H9 (cell line): ENCODE results near the gene GPRC5A. TPM values are rescaled to one million over a fixed set of nuclear protein-coding genes. Genes with fewer than 3 reads are reported as not detected.

Experiments used
- DNase-seq: peaks from one replicate; pipeline ENCODE4 v3.0.0-alpha.2; 2017
- H2AFZ ChIP-seq: one replicate; pipeline ENCODE4 v1.6.1; 2013; ENCODE audit warnings: mild to moderate bottlenecking, low read length, control low read depth, moderate library complexity
- H2AK5ac ChIP-seq: 2 replicates; pipeline ENCODE4 v1.6.1; 2013; ENCODE audit warnings: low read length, control low read depth, mixed read lengths; ENCODE audit not compliant: insufficient read length
- H2BK120ac ChIP-seq: one replicate; pipeline ENCODE4 v1.6.1; 2013; ENCODE audit warnings: low read depth, mild to moderate bottlenecking, low read length, control low read depth, inconsistent platforms; ENCODE audit not compliant: poor library complexity, severe bottlenecking
- H2BK12ac ChIP-seq: 2 replicates; pipeline ENCODE4 v1.6.1; 2013; ENCODE audit warnings: low read length, control low read depth, mixed read lengths, low read depth; ENCODE audit not compliant: insufficient read length
- H2BK15ac ChIP-seq: 2 replicates; pipeline ENCODE4 v1.6.1; 2013; ENCODE audit warnings: low read depth, low read length, control low read depth
- H2BK20ac ChIP-seq: one replicate; pipeline ENCODE4 v1.6.1; 2013; ENCODE audit warnings: low read depth, mild to moderate bottlenecking, low read length, control low read depth, inconsistent platforms; ENCODE audit not compliant: poor library complexity, severe bottlenecking
- H2BK5ac ChIP-seq: 2 replicates; pipeline ENCODE4 v1.6.1; 2013; ENCODE audit warnings: low read length, control low read depth, mixed read lengths; ENCODE audit not compliant: insufficient read length
- H3K14ac ChIP-seq: 2 replicates; pipeline ENCODE4 v1.6.1; 2013; ENCODE audit warnings: low read length, control low read depth; ENCODE audit not compliant: insufficient read depth
- H3K18ac ChIP-seq: 2 replicates; pipeline ENCODE4 v1.6.1; 2013; ENCODE audit warnings: low read depth, mild to moderate bottlenecking, mixed read lengths, low read length, control low read depth; ENCODE audit not compliant: insufficient read length
- H3K23ac ChIP-seq: 2 replicates; pipeline ENCODE4 v1.6.1; 2013; ENCODE audit warnings: low read length, control low read depth, mixed read lengths, low read depth; ENCODE audit not compliant: insufficient read length
- H3K23me2 ChIP-seq: 2 replicates; pipeline ENCODE4 v1.6.1; 2013; ENCODE audit warnings: low read depth, mild to moderate bottlenecking, mixed read lengths, low read length, control low read depth; ENCODE audit not compliant: insufficient read length, poor library complexity, severe bottlenecking
- H3K27ac ChIP-seq: 2 replicates; pipeline ENCODE4 v1.5.1; 2013; ENCODE audit warnings: low read length, control low read depth, mixed read lengths, low read depth; ENCODE audit not compliant: insufficient read length
- H3K27me3 ChIP-seq: 2 replicates; pipeline ENCODE4 v1.6.1; 2013; ENCODE audit warnings: low read length, control low read depth, inconsistent platforms; ENCODE audit not compliant: insufficient read depth
- H3K4ac ChIP-seq: 2 replicates; pipeline ENCODE4 v1.6.1; 2013; ENCODE audit warnings: low read depth, mild to moderate bottlenecking, control low read depth, inconsistent platforms, low read length, moderate library complexity
- H3K4me1 ChIP-seq: 2 replicates; pipeline ENCODE4 v1.6.1; 2013; ENCODE audit warnings: low read length, control low read depth, inconsistent platforms; ENCODE audit not compliant: insufficient read depth
- H3K4me2 ChIP-seq: 2 replicates; pipeline ENCODE4 v1.6.1; 2013; ENCODE audit warnings: low read length, control low read depth, mixed read lengths; ENCODE audit not compliant: insufficient read length, insufficient read depth
- H3K56ac ChIP-seq: 2 replicates; pipeline ENCODE4 v1.6.1; 2013; ENCODE audit warnings: low read depth, mild to moderate bottlenecking, mixed read lengths, low read length, control low read depth; ENCODE audit not compliant: insufficient read length
- H3K79me1 ChIP-seq: 2 replicates; pipeline ENCODE4 v1.6.1; 2013; ENCODE audit warnings: low read depth, mild to moderate bottlenecking, moderate library complexity, low read length, control low read depth, inconsistent platforms; ENCODE audit not compliant: insufficient read depth, poor library complexity, severe bottlenecking
- H3K79me2 ChIP-seq: 2 replicates; pipeline ENCODE4 v1.6.1; 2013; ENCODE audit warnings: low read length, control low read depth, inconsistent platforms; ENCODE audit not compliant: insufficient read depth
- H3K9ac ChIP-seq: 2 replicates; pipeline ENCODE4 v1.6.1; 2013; ENCODE audit warnings: low read length, control low read depth, mixed read lengths; ENCODE audit not compliant: insufficient read length; ENCODE audit errors: extremely low read depth
- H3K9me3 ChIP-seq: one replicate; pipeline ENCODE4 v1.6.1; 2013; ENCODE audit warnings: low read depth, low read length, inconsistent platforms; ENCODE audit not compliant: control insufficient read depth
- H3T11ph ChIP-seq: one replicate; pipeline ENCODE4 v1.6.1; 2013; ENCODE audit warnings: mild to moderate bottlenecking, low read length, control low read depth, inconsistent platforms
- H4K20me1 ChIP-seq: one replicate; pipeline ENCODE4 v1.6.1; 2013; ENCODE audit not compliant: control insufficient read depth, insufficient read length, insufficient read depth
- H4K5ac ChIP-seq: 2 replicates; pipeline ENCODE4 v1.6.1; 2013; ENCODE audit warnings: low read depth, mild to moderate bottlenecking, mixed read lengths, low read length, control low read depth; ENCODE audit not compliant: insufficient read length
- H4K8ac ChIP-seq: replicated peaks from 2 replicates; pipeline ENCODE4 v1.6.1; 2013; ENCODE audit warnings: low read length, control low read depth, mixed read lengths, low read depth; ENCODE audit not compliant: insufficient read length
- H4K91ac ChIP-seq: 2 replicates; pipeline ENCODE4 v1.6.1; 2013; ENCODE audit warnings: low read depth, mild to moderate bottlenecking, moderate library complexity, mixed read lengths, low read length, control low read depth; ENCODE audit not compliant: insufficient read length
- H3K27ac Mint-ChIP-seq, 3 experiments: 2 replicates in 2 of 3; 3 replicates in 1 of 3; pipeline ENCODE4 v1.8.0; 2020 to 2021; ENCODE audit warnings: mixed read lengths in 3 of 3, mild to moderate bottlenecking in 1 of 3, moderate library complexity in 1 of 3
- H3K27me3 Mint-ChIP-seq: 2 replicates; pipeline ENCODE4 v1.8.0; 2021; ENCODE audit warnings: low read depth, mild to moderate bottlenecking, moderate library complexity, mixed read lengths
- H3K36me3 Mint-ChIP-seq, 3 experiments: 2 replicates in 2 of 3; 3 replicates in 1 of 3; pipeline ENCODE4 v1.8.0; 2020 to 2021; ENCODE audit warnings: low read depth in 3 of 3, mixed read lengths in 3 of 3; ENCODE audit not compliant: insufficient read depth in 1 of 3
- H3K4me1 Mint-ChIP-seq, 2 experiments: 2 replicates each; pipeline ENCODE4 v1.8.0; 2020; ENCODE audit warnings: mixed read lengths in 2 of 2
- H3K4me3 Mint-ChIP-seq, 2 experiments: 2 replicates in 1 of 2; 3 replicates in 1 of 2; pipeline ENCODE4 v1.8.0; 2020 to 2021; ENCODE audit warnings: mild to moderate bottlenecking in 2 of 2, mixed read lengths in 2 of 2, moderate library complexity in 1 of 2
- H3K9me3 Mint-ChIP-seq, 2 experiments: 2 replicates in 1 of 2; 3 replicates in 1 of 2; pipeline ENCODE4 v1.8.0; 2020; ENCODE audit warnings: mild to moderate bottlenecking in 2 of 2, mixed read lengths in 2 of 2, moderate library complexity in 1 of 2
- CTCF ChIP-seq: fragments of 200-600 bp; sonication (generic); conservative IDR thresholded peaks from 3 replicates; pipeline ENCODE4 v1.8.0; 2021; ENCODE audit warnings: antibody characterized with exemption, mild to moderate bottlenecking
- WGBS: extraction: QIAGEN DNeasy Blood & Tissue Kit; methylation state at CpG from one replicate; pipeline ENCODE4 v1.1.7; 2013; ENCODE audit warnings: missing lambda C conversion rate, low lambda C conversion rate, mixed read lengths; ENCODE audit not compliant: insufficient read length; ENCODE audit errors: extremely low coverage; 5-methylcytosine and 5-hydroxymethylcytosine counted together
- total RNA-seq: library from RNA; stranded (reverse); gene quantifications from 2 replicates; pipeline ENCODE4 v1.2.1, GENCODE V29; 2021

The GPRC5A gene
- total RNA-seq, 1 experiment from 2014 or later, result 0.09 TPM

GRCh38 chr12:12934556-12934955, 43.2 kb downstream of the GPRC5A start:
- no peak overlapping the region for H3K4ac ChIP-seq
- no peak for TF ChIP-seq CTCF
- H2BK15ac ChIP-seq, result no peak overlapping the region
- H3K4me3 Mint-ChIP-seq, result no peak overlapping the region
- H4K5ac ChIP-seq, result no peak overlapping the region
- no CpG with 5 or more reads among the region's 8 CpGs for WGBS
- H3K9ac ChIP-seq, result no peak overlapping the region
- H3K14ac ChIP-seq, result no peak overlapping the region
- peak overlapping the region in 1 of 3 experiments; percentile 15; a peak in 2 of 7 replicates for H3K27ac Mint-ChIP-seq
- H3K27me3 Mint-ChIP-seq, result no peaks in the 10 kb centered on the region
- no peak overlapping the region for H3K56ac ChIP-seq
- H3K23me2 ChIP-seq, result no peaks in the 10 kb centered on the region
- peaks cover 0 to 10% (median 6%) of the 10 kb centered on the region in 3 experiments; a peak in 3 of 7 replicates for H3K36me3 Mint-ChIP-seq
- H3K23ac ChIP-seq, result no peak overlapping the region
- no peak overlapping the region for H4K91ac ChIP-seq
- H2BK120ac ChIP-seq, result no peak overlapping the region
- H2BK12ac ChIP-seq, result no peak overlapping the region
- H2AFZ ChIP-seq, result no peak overlapping the region
- H3K27ac ChIP-seq, result no peak overlapping the region
- H2BK20ac ChIP-seq, result no peak overlapping the region
- H3K18ac ChIP-seq, result no peak overlapping the region
- H4K20me1 ChIP-seq, result no peaks in the 10 kb centered on the region
- no peaks in the 10 kb centered on the region for H3K27me3 ChIP-seq
- no peak overlapping the region for H4K8ac ChIP-seq
- H3K9me3 Mint-ChIP-seq, result peaks cover 0 to 2% of the 10 kb centered on the region in 2 experiments; a peak in 1 of 5 replicates
- no peak overlapping the region for H3T11ph ChIP-seq
- DNase-seq, result no peak
- no peaks in the 10 kb centered on the region for H3K9me3 ChIP-seq
- no peak overlapping the region for H3K4me2 ChIP-seq
- H3K4me1 ChIP-seq, result no peaks in the 10 kb centered on the region
- H3K79me1 ChIP-seq, result no peaks in the 10 kb centered on the region
- H3K4me1 Mint-ChIP-seq, result peaks cover 2 to 8% of the 10 kb centered on the region in 2 experiments; a peak in 2 of 4 replicates
- no peak overlapping the region for H2AK5ac ChIP-seq
- H3K79me2 ChIP-seq, result no peaks in the 10 kb centered on the region
- H2BK5ac ChIP-seq, result no peak overlapping the region
